ENCODE results near the gene CRMP1.

- TF ChIP-seq PBX2 (CRISPR knock-in tag; IDR thresholded peaks at IDR 0.05; ENCODE audit: low read depth) = no peak
- no peak for TF ChIP-seq PBX2 (tag; conservative IDR thresholded peaks at IDR 0.05; ENCODE audit: low read depth)
- no peak for TF ChIP-seq ELF2 (CRISPR knock-in tag; IDR thresholded peaks at IDR 0.05)
- no peak for TF ChIP-seq PATZ1 (CRISPR knock-in tag; IDR thresholded peaks at IDR 0.05; ENCODE audit: borderline replicate concordance)
- no peak for TF ChIP-seq REST (IDR thresholded peaks at IDR 0.05; ENCODE audit: borderline replicate concordance)
- TF ChIP-seq REST (CRISPR knock-in tag; IDR thresholded peaks at IDR 0.05; ENCODE audit: low read depth) = no peak
- TF ChIP-seq POLR2AphosphoS2 (IDR thresholded peaks at IDR 0.05; ENCODE audit: low read length) = no peak
Observed at GRCh38 chr4:5931526-5931925, 38.6 kb upstream of the CRMP1 start.
